ENCODE results near the gene KCNG2.

DNA sequence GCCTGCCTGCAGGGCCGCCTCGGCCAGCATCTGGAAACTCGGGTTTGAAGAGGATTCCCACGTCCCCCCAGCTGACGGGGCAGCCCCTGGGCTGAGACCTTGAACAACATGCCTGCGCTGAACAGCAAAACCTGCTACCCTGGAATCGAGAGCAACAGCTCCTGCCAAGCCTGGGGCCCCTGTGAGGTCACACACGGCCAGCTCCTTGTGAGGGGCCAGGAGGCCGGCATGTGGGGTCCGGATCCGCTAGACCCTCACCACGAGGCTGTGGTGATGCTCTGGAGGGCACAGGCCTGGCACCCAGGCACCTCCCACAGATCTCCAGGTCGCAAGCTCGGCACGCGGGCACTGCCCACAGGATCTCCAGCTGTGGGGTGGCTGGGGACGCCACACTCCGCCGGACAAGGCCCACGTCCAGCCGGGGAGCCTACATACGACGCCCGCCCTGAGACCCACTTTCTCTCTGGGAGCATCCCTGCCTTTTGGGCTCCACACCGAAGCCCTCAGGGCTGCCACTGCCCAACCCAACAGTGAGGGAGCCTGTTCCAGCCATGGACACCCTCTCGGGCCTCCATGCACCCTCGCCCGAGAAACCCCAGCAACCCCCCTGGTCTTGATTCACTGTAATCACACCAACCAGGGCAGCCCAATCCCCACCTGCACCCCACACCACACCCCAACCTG, 119.6 kb downstream of the KCNG2 start:
- TF ChIP-seq, protein P1, sequence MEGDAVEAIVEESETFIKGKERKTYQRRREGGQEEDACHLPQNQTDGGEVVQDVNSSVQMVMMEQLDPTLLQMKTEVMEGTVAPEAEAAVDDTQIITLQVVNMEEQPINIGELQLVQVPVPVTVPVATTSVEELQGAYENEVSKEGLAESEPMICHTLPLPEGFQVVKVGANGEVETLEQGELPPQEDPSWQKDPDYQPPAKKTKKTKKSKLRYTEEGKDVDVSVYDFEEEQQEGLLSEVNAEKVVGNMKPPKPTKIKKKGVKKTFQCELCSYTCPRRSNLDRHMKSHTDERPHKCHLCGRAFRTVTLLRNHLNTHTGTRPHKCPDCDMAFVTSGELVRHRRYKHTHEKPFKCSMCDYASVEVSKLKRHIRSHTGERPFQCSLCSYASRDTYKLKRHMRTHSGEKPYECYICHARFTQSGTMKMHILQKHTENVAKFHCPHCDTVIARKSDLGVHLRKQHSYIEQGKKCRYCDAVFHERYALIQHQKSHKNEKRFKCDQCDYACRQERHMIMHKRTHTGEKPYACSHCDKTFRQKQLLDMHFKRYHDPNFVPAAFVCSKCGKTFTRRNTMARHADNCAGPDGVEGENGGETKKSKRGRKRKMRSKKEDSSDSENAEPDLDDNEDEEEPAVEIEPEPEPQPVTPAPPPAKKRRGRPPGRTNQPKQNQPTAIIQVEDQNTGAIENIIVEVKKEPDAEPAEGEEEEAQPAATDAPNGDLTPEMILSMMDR (IDR thresholded peaks at IDR 0.05; ENCODE audit: poor library complexity), result no peak
- TF ChIP-seq EZH2 (IDR thresholded peaks at IDR 0.05; ENCODE audit: borderline replicate concordance), result no peak
- TF ChIP-seq EZH2phosphoT487 (IDR thresholded peaks at IDR 0.05; ENCODE audit: low read depth, severe bottlenecking, unreplicated experiment), result no peak
